Stimulated activated memory B cell treated with anti-CD40 and anti-IgM and Interleukin-4, amounts not matched to agents 10 μg/mL and 1 μg/mL and 100 μg/mL, for 72 hours (primary cell): ENCODE measurements around the gene MTO1.
"Not testable (repeated sequence)": the region's sequence is repeated elsewhere in the genome, so short reads cannot be mapped to it uniquely, and the experiment has no call there.

Experiments
- ATAC-seq: fragments of 150-1000 bp; cut with Tn5 transposase; 2 replicates; pipeline ENCODE4 v1.10.0; 2021
- H3K27ac Mint-ChIP-seq: one replicate; pipeline ENCODE4 v1.8.0; 2022; ENCODE audit warnings: mild to moderate bottlenecking, mixed read lengths
- H3K27me3 Mint-ChIP-seq: one replicate; pipeline ENCODE4 v1.8.0; 2022; ENCODE audit warnings: mixed read lengths
- H3K36me3 Mint-ChIP-seq: one replicate; pipeline ENCODE4 v1.8.0; 2022; ENCODE audit warnings: mixed read lengths
- H3K4me1 Mint-ChIP-seq: one replicate; pipeline ENCODE4 v1.8.0; 2022; ENCODE audit warnings: mixed read lengths
- H3K4me3 Mint-ChIP-seq: one replicate; pipeline ENCODE4 v1.8.0; 2022; ENCODE audit warnings: mild to moderate bottlenecking, moderate library complexity, mixed read lengths
- H3K9me3 Mint-ChIP-seq: one replicate; pipeline ENCODE4 v1.8.0; 2022; ENCODE audit warnings: mixed read lengths

The MTO1 gene, protein sequence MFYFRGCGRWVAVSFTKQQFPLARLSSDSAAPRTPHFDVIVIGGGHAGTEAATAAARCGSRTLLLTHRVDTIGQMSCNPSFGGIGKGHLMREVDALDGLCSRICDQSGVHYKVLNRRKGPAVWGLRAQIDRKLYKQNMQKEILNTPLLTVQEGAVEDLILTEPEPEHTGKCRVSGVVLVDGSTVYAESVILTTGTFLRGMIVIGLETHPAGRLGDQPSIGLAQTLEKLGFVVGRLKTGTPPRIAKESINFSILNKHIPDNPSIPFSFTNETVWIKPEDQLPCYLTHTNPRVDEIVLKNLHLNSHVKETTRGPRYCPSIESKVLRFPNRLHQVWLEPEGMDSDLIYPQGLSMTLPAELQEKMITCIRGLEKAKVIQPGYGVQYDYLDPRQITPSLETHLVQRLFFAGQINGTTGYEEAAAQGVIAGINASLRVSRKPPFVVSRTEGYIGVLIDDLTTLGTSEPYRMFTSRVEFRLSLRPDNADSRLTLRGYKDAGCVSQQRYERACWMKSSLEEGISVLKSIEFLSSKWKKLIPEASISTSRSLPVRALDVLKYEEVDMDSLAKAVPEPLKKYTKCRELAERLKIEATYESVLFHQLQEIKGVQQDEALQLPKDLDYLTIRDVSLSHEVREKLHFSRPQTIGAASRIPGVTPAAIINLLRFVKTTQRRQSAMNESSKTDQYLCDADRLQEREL

DNA sequence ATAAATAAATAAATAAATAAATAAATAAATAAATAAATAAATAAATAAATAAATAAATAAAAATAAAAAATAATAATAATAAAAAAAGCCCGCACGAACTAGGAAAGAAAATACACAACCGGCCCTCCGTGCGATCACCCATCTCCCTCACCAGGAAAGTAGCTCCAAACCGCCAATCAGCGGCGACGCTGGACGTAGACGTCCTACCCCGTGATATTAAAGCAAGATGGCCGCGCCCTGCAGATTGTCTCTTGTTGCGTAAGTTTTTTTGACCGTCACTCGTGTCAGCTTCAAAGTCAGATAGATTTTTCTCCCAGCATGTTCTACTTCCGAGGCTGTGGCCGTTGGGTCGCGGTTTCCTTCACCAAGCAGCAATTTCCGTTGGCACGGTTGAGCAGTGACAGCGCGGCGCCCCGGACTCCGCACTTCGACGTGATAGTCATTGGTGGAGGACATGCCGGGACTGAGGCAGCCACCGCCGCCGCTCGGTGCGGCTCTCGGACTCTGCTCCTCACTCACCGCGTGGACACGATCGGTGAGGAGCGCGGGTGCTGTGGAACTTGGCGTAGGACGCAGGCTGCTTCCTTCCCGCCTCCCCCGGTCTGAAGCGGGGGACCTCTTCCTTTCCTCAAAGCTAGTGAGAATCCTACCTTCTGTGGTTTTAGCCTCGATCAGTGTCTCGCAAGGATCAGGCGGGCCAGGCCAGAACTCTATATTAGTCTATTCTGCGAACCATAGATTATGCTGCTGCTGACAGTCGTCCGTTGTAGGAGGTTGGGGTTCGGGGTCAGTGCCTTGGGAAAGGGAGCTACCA lies at the start of gene MTO1:
Gene MTO1, plus strand, starts transcription at position 201 of the 814 bp plus-strand sequence. Its CDS starts 118 bp downstream, at position 319.
- peaks cover 10% of the 10 kb centered on the region for H3K36me3 Mint-ChIP-seq
- peak within 1 kb of the TSS; percentile 98 for H3K4me3 Mint-ChIP-seq
- no peaks in the 10 kb centered on the region for H3K27me3 Mint-ChIP-seq
- no peaks in the 10 kb centered on the region for H3K9me3 Mint-ChIP-seq
- ATAC-seq, result peak; percentile 96
- peaks cover 33% of the 10 kb centered on the region for H3K4me1 Mint-ChIP-seq
- peak within 1 kb of the TSS; percentile 98 for H3K27ac Mint-ChIP-seq

DNA sequence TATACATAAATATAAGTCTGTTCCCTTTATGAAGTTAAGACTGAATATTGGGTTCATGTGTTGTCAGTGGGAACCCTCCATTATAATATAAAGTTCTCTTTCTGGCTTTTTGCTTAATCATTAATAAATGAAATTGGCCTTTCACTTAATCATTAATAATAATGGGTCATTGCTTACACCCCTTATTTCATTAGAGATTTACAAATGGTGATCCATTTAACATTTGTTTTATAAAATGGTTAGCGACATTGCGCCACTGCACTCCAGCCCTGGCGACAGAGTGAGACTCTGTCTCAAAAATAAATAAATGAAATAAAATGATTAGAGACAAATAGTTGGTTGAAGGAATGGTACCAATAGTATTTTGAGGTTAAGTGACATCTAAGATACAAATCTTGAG lies 48.4 kb upstream of the MTO1 start:
- Mint-ChIP-seq H3K36me3 (peaks cover 26% of the 10 kb centered on the region), H3K9me3 (no peaks in the 10 kb centered on the region), H3K4me1 (no peaks in the 10 kb centered on the region), H3K27me3 (no peaks in the 10 kb centered on the region), H3K27ac (no peak overlapping the region), H3K4me3 (no peak overlapping the region)
- no peak for ATAC-seq

DNA sequence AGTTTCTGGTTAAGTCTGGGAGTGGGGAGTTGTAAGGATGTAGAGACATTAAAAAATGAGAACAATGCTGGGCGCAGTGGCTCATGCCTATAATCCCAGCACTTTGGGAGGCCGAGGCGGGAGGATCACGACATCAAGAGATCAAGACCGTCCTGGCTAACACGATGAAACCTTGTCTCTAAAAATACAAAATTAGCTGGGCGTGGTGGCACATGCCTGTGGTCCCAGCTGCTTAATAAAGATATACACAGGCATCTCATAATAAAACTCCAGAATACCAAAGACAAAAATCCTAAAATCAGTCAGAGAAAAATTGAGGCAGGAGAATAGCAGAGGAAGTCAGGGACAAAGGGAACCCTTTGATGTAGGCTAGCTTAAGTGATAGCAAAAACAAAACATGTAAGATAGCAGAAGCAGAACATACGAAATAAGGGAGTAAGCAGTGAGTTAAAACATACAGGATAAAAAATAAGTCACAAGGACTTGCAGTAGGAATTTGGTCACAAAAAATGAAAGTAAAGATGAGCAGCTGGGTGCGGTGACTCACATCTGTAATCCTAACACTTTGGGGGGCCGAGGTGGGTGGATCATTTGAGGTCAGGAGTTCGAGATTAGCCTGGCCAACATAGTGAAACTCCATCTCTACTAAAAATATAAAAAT lies 43.3 kb upstream of the MTO1 start:
- no peaks in the 10 kb centered on the region for H3K9me3 Mint-ChIP-seq
- no peaks in the 10 kb centered on the region for H3K4me1 Mint-ChIP-seq
- H3K27ac Mint-ChIP-seq, result peak overlapping the region; percentile 65
- H3K4me3 Mint-ChIP-seq, result no peak overlapping the region
- H3K27me3 Mint-ChIP-seq, result no peaks in the 10 kb centered on the region
- peaks cover 38% of the 10 kb centered on the region for H3K36me3 Mint-ChIP-seq
- ATAC-seq, result no peak

DNA sequence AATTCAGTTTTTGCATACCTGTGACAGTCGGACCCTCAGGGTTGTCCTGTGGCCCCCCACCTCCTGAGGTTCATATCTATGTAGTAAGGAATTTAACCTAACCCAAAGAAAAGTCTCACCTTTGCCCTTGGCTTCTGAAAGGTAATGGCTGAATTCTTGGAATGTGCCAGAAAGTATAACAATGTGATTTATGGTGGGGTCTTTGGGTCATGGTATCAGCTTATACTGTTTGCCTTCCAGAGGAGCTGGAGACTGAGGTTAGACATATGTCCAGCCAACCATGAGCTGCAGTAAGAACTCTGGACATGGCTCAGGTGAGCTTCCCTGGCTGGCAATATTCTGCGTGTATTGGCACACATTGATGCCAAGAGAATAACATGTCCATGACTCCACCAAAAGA lies 40.0 kb upstream of the MTO1 start:
- Mint-ChIP-seq H3K27ac (no peak overlapping the region), H3K36me3 (peaks cover 37% of the 10 kb centered on the region), H3K9me3 (no peaks in the 10 kb centered on the region), H3K4me3 (no peak overlapping the region), H3K4me1 (no peaks in the 10 kb centered on the region), H3K27me3 (no peaks in the 10 kb centered on the region)
- ATAC-seq, result no peak

DNA sequence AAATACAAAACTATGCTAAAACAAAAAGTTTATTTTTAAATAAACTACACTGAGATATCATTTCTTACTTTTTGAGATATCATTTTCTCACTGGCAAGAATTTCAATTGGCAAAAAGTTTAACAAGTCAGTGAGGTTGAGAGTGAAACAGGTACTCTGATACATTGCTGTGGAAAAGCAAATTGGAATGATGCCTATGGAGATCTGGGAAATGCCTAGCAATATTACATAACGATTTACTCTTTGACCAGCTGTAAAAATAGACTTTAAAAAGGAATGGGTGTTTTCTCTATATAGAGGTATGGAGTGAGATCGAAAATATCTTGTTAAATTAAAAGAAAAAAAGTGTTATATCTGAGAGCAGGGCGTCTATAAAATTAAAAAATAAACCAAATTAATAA lies 26.3 kb upstream of the MTO1 start:
- Mint-ChIP-seq H3K36me3 (peaks cover 45% of the 10 kb centered on the region), H3K27ac (no peak overlapping the region), H3K4me1 (peaks cover 5% of the 10 kb centered on the region), H3K27me3 (no peaks in the 10 kb centered on the region), H3K4me3 (no peak overlapping the region), H3K9me3 (no peaks in the 10 kb centered on the region)
- no peak for ATAC-seq

DNA sequence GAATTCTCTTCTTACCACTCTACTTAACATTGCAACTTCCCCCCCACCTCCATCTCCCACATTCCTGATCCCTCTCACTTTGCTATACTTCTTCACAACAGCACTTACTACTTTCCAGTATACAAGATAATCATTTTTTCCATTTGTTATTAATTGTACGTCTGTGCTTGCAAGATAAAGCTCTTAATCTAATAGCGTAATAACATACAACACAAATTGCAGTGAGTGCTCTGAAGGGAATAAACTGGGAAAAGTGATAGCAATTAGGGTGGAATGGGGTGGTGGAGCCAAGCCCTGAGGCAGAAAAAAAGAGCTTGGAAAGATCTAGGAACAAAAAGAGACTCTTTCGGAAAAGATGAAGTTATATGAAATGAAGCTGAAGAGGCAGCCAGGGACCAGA lies 18.0 kb upstream of the MTO1 start:
- peaks cover 51% of the 10 kb centered on the region for H3K36me3 Mint-ChIP-seq
- no peak overlapping the region for H3K4me3 Mint-ChIP-seq
- no peaks in the 10 kb centered on the region for H3K9me3 Mint-ChIP-seq
- no peak overlapping the region for H3K27ac Mint-ChIP-seq
- no peak for ATAC-seq
- H3K27me3 Mint-ChIP-seq, result no peaks in the 10 kb centered on the region
- peaks cover 37% of the 10 kb centered on the region for H3K4me1 Mint-ChIP-seq

DNA sequence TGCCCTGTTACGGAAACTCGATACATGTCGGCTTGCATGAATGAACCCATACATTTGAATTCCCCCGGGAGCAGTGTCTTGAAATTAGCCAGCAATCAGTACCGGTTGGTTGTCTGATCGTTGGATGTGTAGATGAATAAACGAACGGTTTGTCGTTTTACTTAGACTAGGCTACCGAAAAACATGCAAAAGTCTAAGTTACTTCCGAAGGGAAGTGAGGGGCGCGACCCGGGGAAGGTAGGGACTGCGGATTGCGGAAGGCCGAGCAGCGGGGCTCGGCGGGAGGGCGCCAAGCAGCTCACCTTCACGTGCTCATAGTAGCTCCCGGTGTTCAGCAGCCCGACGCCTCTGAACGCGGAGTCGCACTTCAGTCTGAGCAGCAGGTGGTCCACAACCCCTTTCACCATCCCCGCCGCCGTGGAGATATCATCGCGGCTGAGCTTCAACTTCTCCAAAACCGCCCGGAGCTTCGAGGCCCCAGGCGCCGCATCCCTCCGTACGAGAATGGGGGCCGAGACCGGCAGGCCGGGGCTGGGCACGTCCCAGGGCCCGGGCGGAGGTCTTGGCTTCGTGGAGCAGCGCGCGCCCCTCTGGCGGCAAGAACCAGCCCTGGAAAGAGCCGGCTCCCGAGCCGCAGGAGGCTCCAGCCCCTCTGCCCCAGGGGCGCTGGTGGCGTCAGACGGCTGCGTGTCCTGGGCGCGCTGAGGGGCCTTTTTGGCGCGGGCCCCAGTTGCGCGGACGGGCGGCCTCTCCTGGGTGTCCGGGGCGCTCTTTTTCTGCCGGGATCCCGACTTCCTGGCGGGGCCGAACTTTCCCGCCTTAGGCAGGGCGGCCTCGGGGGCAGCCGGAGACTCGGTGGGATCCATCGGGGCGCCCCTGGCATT lies 10.1 kb upstream of the MTO1 start:
- Mint-ChIP-seq H3K4me1 (peaks cover 28% of the 10 kb centered on the region), H3K9me3 (no peaks in the 10 kb centered on the region), H3K36me3 (peaks cover 25% of the 10 kb centered on the region), H3K27me3 (no peaks in the 10 kb centered on the region), H3K27ac (peak overlapping the region; percentile 96), H3K4me3 (peak overlapping the region; percentile 91)
- peak; percentile 77 for ATAC-seq

DNA sequence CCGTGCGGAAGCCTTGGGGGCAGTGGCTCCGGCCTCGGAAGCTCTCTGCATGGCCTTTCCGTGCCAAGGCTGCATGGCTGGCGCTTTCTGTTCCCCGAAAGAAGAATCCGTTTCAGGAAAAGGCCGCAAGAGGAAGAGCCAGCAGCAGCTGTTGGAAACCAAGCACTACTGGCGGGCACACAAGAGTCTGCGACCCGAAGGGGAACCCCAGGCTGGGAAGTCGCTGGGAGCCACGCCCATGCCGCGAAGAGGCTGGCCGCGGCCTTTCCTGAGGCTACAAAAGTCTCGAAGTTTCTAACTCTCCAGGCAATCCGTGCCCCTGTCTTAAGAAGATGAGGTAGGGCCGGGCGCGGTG lies 9.5 kb upstream of the MTO1 start, which contains the start of gene CGAS:
Gene CGAS, minus strand, starts transcription at position 191 of the 355 bp plus-strand sequence. Its CDS starts 116 bp downstream, at position 75.
- Mint-ChIP-seq H3K9me3 (no peaks in the 10 kb centered on the region), H3K36me3 (peaks cover 25% of the 10 kb centered on the region), H3K4me3 (peak within 1 kb of the TSS; percentile 91), H3K27ac (peak within 1 kb of the TSS; percentile 96), H3K4me1 (peaks cover 28% of the 10 kb centered on the region), H3K27me3 (no peaks in the 10 kb centered on the region)
- peak; percentile 91 for ATAC-seq

DNA sequence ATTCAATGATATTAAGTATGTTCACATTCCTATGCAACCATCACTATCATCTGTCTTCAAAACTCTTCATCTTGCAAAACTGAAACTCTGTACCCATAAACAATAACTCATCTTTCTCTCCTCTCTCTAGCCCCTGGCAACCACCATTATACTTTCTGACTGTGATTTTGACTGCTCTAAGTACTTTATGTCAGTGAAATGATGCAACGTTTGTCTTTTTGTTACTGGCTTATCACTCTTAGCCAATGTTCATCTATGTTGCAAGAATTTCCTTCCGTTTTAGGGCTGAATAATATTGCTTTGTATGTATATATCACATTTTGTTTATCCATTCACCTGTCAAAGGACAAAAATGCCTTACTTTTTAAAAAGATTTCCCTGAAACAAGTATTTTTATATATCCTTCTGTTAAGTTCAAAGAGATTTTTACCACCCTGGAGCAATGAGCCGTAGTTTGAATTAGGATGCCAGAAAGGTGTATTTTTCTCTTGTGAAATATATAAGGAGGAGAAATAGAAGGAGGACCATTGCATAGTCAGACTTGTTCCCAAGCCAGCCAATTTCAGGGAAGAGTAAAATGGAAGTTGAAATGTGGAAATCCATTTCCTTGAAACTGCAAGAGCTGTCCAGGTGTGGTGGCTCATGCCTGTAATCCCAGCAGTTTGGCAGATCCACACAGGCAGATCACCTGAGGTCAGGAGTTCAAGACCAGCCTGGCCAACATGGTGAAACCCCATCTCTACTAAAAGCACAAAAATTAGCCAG lies 5.5 kb upstream of the MTO1 start:
- no peaks in the 10 kb centered on the region for H3K27me3 Mint-ChIP-seq
- no peak for ATAC-seq
- H3K9me3 Mint-ChIP-seq, result no peaks in the 10 kb centered on the region
- no peak overlapping the region for H3K4me3 Mint-ChIP-seq
- H3K4me1 Mint-ChIP-seq, result peaks cover 25% of the 10 kb centered on the region
- H3K27ac Mint-ChIP-seq, result no peak overlapping the region
- peaks cover under 1% of the 10 kb centered on the region for H3K36me3 Mint-ChIP-seq

DNA sequence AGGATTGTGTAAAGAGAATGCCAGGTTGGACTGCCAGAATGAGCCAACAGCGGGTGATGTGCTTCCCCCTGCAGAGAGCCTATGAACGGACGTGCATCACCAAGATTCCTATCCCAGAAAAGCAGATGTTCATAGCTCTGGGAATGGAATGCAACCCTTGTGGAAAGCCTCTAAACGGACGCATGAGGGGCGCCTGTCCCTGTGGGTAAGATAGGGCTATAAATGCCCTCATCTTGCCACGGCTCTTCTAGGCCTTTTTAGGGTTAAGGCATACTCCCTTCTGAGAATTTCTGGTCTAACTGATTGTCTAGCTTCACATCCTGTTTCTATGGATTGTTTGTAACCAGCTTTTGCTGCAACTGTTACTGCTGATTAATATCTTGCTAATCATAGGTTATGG lies 2.1 kb upstream of the MTO1 start:
- H3K4me3 Mint-ChIP-seq, H3K9me3 Mint-ChIP-seq, H3K27me3 Mint-ChIP-seq, ATAC-seq, H3K36me3 Mint-ChIP-seq: not testable (repeated sequence)
- H3K4me1 Mint-ChIP-seq, result peaks cover 34% of the 10 kb centered on the region
- H3K27ac Mint-ChIP-seq, result peak overlapping the region; percentile 98

DNA sequence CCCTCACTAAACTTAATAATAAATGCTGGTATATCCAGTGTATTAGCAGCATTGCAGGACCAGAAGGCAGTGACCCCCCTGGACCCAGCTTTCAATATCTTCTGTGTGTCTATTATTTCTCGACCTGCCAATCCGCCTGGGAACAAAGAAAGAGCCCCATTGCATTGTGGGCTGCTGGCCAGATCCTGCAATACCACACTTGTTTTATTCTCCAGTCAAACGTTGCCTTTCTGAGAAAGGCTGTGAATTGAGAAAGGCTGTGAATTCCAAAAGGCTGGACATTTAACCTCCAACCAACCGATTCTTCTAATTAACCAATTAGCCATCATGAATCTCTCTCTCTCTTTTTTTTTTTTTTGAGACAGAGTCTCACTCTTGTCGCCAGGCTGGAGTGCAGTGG lies 1.5 kb upstream of the MTO1 start:
- H3K27me3 Mint-ChIP-seq, result no peaks in the 10 kb centered on the region
- peak overlapping the region; percentile 58 for H3K4me3 Mint-ChIP-seq
- H3K36me3 Mint-ChIP-seq, result no peaks in the 10 kb centered on the region
- no peaks in the 10 kb centered on the region for H3K9me3 Mint-ChIP-seq
- H3K4me1 Mint-ChIP-seq, result peaks cover 34% of the 10 kb centered on the region
- no peak for ATAC-seq
- H3K27ac Mint-ChIP-seq, result peak overlapping the region; percentile 98

DNA sequence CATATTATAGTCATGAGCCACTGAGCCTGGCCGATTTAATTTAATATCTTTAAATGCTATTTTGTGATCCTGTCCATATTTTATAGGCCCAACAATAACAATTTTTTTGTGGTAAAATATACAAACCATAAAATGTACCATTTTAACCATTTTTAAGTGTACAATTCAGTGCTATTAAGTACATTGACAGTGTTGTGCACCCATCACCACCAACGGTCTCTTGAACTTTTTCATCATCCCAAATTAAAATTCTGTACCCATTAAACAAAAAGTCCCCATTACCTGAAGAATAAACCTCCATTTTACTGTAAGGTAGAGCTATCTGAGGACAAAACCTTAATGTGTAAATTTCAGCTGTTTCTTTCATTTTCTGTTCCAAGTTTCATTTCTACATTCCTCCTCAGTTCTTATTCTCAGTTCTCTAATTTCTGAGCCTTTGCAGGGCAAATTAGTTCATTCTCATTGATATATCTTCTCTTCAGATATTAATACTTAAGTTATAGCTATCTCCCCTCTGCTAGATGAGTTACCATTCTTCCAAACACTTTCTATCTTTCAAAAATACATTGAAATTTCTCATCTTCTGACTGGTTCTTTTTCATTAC lies 10.3 kb downstream of the MTO1 start:
- peak overlapping the region; percentile 75 for H3K27ac Mint-ChIP-seq
- H3K27me3 Mint-ChIP-seq, result no peaks in the 10 kb centered on the region
- peak overlapping the region; percentile 59 for H3K4me3 Mint-ChIP-seq
- H3K36me3 Mint-ChIP-seq, result peaks cover 34% of the 10 kb centered on the region
- H3K4me1 Mint-ChIP-seq, result peaks cover 31% of the 10 kb centered on the region
- H3K9me3 Mint-ChIP-seq, result no peaks in the 10 kb centered on the region
- ATAC-seq, result peak; percentile 92

DNA sequence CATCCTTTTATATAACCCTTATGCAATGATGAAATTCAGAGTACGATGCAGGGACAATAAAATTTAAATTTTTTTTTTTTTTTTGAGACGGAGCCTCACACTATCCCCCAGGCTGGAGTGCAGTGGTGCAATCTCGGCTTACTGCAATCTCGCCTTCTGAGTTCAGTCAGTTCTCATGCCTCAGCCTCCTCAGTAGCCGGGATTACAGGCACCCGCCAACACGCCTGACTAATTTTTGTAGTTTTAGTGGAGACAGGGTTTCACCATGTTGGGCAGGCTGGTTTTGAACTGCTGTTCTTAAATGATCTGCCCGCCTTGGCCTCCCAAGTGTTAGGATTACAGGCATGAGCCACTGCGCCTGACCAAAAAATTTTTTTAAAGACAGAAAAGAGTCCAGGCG lies 15.2 kb downstream of the MTO1 start:
- Mint-ChIP-seq H3K27me3 (no peaks in the 10 kb centered on the region), H3K4me3 (no peak overlapping the region), H3K4me1 (peaks cover 18% of the 10 kb centered on the region), H3K36me3 (peaks cover 40% of the 10 kb centered on the region), H3K9me3 (no peaks in the 10 kb centered on the region), H3K27ac (no peak overlapping the region)
- no peak for ATAC-seq
